ENCODE measurements around the gene MVD. TPM values are rescaled to one million over a fixed set of nuclear protein-coding genes. Genes with fewer than 3 reads are reported as not detected.

Gene MVD
- total RNA-seq, 4 donors from 2014 or later, result 10.9 to 27.5 (median 16.3) TPM

GRCh38 chr16:88697116-88697830 lies 34.4 kb upstream of the MVD start:
- no peak for DNase-seq (ENCODE audit: low spot score)
- no peak for ATAC-seq (ENCODE audit: low FRiP score)
- no peak for TF ChIP-seq CTCF (IDR thresholded peaks at IDR 0.05)

- no peak for DNase-seq (ENCODE audit: low spot score)
- ATAC-seq (ENCODE audit: low FRiP score), result no peak
- no peak for TF ChIP-seq CTCF (IDR thresholded peaks at IDR 0.05)
Measured at GRCh38 chr16:88696441-88696840, 33.5 kb upstream of the MVD start.

GRCh38 chr16:88695753-88696152 lies 32.9 kb upstream of the MVD start:
- no peak for DNase-seq (ENCODE audit: low spot score)
- ATAC-seq (ENCODE audit: low FRiP score), result no peak
- no peak for TF ChIP-seq CTCF (IDR thresholded peaks at IDR 0.05)

- TF ChIP-seq CTCF (IDR thresholded peaks at IDR 0.05), result no peak
- DNase-seq (ENCODE audit: low spot score) (no peak), ATAC-seq (ENCODE audit: low FRiP score) (no peak)
Measured at GRCh38 chr16:88695218-88695617, 32.3 kb upstream of the MVD start.

GRCh38 chr16:88694221-88695087 lies 31.6 kb upstream of the MVD start:
- ATAC-seq (ENCODE audit: low FRiP score), result no peak
- DNase-seq (ENCODE audit: low spot score), result no peak
- no peak for TF ChIP-seq CTCF (IDR thresholded peaks at IDR 0.05)

- TF ChIP-seq CTCF (IDR thresholded peaks at IDR 0.05), result no peak
- ATAC-seq (ENCODE audit: low FRiP score) (no peak), DNase-seq (ENCODE audit: low spot score) (no peak)
Measured at GRCh38 chr16:88693420-88694177, 30.7 kb upstream of the MVD start.
